GM15510 (cell line): ENCODE results near the gene CADM2.

Experiments used
- POLR2A ChIP-seq: IDR thresholded peaks from 3 replicates; pipeline ENCODE4 v1.6.1; 2011; ENCODE audit warnings: borderline replicate concordance; ENCODE audit not compliant: insufficient read length; ENCODE audit errors: extremely low read depth

CADM2 gene

DNA sequence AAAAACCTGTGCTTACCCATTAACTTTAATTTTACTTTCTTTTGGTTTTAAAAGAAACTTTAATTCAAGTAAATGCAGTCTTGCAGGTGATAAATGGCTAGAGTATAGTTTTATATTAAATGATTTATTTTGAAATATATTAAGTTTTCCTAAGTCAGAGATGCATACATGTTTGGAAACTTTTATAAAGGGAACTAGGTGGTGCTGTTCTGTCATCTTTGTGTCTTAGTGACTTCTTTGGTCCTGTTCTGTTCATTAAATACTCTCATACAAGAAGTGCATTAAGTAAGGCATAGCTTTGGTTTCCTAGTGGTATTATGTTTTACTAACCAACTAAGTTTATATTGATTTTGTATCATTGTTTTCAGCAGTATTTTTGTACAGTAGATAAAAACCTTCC lies 15.6 kb downstream of the CADM2 start:
- TF ChIP-seq POLR2A, result no peak

DNA sequence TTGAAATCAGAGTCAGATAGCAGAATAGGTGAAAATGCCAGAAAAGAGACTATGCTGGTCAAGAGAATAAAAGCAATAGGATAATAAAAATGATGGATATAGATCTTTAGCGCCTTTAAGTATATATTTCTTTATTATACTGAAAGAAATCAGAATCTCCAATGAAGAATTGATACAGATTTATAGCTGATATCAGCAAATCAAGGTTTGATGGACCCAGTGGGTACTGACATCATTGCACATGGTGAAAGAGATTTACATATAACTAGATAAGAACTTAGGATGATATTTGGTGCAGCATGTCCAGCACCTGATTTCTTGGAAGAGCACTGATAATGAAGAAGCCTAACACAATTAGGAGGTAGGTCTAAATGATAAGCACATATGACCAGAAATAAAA lies 18.2 kb downstream of the CADM2 start:
- no peak for TF ChIP-seq POLR2A

DNA sequence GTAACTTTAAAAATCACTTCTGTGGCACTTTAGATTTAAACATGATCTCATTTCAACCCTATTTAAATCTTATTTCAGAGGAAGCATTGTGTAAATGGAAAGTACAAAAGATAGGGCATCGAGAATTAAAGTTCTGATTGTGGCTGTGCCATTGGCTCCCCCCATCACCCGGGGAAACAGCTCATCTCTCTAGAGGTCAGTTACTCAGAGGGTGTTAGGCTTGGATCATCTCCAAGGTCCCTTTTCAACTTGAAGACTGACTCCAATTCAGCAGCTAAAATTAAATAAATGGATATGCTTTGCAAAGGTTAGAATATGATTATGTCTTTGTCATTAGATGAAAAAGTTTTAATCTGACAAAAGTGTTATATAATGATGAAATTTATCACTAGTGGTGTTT lies 20.1 kb downstream of the CADM2 start:
- TF ChIP-seq POLR2A, result no peak

DNA sequence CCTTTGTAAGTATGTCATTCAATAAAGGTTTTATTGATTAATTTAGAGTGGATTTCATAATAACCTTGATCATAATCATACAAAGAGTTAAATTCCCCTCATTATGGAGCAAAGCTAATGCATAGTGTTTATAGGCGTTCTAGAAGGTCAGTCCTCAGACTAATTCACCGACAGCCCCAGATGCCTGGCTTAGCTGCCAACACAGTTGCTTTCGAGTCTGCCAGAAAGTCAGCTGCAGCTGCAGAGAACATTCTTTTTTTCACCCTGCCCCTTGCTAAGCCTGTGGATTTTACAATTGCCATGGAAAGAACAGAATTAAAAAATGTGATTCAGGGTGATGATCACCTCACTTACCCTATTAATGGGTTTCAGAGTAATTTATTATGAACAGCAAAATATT lies 21.2 kb downstream of the CADM2 start:
- no peak for TF ChIP-seq POLR2A

DNA sequence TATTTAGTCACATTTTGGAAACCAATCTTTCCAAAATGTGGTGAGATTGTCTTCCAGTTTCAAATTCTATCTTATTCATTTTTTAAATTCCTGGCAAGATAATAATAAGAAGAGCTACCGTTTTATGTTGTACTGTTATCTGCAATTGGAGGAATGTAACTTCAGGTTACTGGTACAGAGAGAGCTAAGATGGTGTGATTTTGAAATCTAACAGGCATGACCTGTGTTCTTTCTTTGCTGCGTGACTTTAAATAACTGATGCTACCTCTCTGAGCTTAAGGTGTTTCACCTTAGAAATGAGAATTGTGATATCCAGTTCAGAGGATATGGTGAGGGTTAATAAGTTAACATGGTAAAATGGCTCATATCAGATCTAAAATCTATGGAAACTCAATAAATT lies 21.7 kb downstream of the CADM2 start:
- no peak for TF ChIP-seq POLR2A

DNA sequence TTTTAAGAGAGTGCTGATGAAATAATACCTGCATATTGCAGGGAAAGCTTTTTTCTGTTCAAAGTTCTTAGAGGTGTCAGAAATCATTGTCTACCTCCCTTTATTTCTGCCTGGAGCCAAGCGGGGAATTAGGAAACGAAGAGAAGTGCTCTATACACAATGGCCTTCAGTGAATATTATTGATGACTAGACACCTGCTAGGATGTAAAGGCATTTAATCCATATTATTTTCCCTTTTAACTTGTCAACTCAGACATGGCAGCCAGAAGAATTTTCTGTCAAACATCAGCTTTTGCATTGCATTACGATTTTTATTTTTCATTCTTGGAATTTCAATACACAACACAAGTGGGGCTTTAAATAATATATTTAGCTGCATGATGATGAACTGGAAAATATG lies 24.7 kb downstream of the CADM2 start:
- TF ChIP-seq POLR2A, result no peak

DNA sequence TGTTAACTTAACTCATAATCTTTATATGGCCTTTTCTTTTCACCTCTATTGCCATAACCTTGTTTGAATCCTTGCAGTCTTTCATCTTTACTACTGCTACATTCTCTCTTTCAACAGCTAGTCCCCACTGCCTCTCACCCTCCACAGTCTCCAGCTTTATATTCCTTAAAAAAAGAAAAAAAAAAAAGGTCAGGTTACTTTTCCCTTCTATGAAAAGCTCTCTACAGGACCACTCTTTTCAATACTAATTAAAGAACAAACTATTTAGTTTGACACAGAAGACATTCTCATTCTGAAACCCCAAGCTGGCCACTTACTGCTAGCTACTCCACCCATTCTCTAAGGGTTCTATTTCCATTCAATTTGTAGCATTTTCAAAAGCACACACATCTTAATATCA lies 25.6 kb downstream of the CADM2 start:
- TF ChIP-seq POLR2A, result no peak

DNA sequence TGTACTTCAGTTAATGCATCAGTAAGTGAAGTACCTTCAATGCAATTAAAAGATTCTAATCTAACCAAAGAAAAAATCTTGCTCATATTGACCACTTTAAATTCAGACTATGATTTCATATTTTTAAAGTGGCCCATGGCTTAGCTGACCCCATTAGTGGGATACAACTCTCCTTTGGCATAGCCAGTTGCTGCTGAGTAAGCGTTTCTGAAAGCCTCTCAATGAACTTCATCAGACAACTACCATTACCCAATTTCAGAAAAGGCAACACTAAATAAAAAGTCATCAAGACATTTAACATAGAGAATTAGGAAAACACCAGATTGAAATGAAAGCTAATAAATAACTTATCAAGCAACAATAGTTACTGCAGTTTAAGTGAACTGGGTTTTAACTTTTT lies 27.0 kb downstream of the CADM2 start:
- TF ChIP-seq POLR2A, result no peak

DNA sequence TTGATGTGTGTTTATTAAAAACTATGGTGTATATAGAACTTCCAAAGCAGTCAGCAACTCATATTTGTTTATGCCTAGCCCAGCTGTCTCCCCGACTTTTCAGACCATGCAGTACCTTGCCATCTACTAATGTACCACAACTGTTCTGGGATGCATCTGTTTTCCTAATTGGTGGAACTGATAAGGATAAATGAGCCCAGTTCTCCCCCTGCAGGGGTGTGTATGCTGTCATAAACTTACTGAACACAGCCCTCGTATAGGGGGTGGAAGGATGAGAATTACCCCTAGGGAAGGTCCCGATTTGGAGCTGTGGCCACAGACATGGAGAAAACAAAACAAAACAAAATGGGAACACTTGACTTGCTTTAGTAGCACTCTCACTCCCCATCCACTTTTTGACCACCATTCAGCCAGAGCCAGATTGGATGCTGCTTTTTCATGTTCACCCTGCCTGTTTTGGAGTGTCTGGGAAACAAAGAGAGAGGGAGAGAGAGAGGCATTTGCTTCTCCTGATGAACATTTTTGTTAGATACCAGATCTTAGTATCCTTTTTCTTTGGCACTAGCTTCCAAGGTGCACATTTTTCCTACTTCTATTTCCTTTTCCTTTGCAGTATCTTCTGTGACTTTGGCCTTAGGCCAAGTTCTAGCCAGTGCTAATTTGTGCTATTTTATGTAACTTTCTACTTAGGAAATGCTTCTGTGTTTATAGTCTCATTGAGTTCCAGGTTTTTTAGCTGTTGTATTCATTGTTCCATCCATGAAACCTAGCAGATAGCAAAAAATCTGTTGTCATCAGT lies 29.1 kb downstream of the CADM2 start:
- no peak for TF ChIP-seq POLR2A

DNA sequence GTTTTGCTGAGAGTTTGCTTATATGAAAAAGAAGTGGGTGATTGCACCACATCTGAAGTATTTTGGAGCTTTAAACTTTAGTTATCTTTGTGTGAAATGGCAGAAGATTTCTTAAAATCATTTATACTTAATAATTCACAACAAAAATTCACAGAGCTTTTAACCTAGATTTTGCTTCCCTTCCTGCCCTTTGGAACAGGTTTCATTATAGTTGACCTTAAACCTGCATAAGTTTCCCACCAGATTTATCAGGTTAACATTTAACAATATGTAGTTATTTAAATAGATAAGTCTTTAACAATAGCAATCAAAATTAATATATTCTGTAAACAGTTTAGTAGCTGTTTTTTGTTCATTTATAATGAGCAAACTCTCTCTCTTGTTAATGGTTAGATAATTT lies 30.3 kb downstream of the CADM2 start:
- TF ChIP-seq POLR2A, result no peak

DNA sequence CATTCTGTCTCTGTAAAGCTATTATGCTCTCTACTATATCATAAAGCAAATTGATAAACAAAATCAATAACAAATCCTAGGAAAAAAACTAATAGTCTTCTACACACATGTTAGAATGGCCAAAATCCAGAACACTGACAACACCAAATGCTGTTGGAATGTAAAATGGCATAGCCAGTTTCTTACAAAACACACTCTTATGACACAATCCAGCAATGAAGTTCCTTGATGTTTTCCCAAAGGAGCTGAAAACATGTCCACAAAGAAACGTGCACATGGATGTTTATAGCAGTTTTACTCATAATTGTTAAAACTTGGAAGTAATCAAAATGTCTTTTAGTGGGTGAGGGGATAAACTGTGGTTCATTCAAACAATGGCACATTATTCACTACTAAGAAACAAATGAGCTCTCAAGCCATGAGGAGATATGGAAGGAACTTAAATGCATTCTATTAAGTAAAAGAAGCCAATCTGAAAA lies 32.7 kb downstream of the CADM2 start:
- no peak for TF ChIP-seq POLR2A

DNA sequence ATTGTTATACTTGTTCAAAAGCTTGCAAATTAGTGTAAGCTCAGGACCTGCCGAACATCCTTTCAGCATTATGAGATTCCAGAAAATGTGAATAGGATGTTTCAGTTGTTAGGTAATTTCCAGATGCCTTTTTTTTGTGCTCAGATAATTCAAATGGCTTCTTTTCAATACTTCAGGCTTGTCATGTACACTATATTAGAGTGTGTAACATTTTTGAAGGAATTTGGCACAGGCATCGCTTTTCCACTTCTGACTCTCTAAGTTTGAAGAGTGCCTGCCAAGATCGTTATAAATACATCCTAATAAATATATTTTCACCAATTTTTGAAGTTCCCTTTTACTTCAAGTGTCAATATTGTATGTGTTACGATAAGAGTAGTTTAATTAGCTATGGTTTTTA lies 35.2 kb downstream of the CADM2 start:
- TF ChIP-seq POLR2A, result no peak

DNA sequence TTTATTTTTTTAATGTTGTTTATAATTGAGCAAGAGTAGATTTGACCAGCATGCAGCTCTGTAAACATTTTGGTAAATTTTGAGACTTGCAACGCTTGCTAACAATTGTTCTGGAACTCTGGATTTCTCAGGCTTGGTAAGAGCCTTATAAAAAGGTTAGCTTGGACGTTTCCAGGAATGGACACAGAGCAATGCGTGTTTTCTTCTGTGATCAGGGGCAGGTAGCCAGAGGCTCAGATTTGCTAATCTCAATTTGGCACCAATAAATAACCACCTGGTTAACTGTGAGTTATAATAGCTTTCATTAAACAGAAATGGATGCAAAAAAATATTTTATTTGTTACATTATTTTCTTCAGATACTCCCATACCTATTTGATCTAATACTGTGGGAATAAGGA lies 39.8 kb downstream of the CADM2 start:
- TF ChIP-seq POLR2A, result no peak

DNA sequence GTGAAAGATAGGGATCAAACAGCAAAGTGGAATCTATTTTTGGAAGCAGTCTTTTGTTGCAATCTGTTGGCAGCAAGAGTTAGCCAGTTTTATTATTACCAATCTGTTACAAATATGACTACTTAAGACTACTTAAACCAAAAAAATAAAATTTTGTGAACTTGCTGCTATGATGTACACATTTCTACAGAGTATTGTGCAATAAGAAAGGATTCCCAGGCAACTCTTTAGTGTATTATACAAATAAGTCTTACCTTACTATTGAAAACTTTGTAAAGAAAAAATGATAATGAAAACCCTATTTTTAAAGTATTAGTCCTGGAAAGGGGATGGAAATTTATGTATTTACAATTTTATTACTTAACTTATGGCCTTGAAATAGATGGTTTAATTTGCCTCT lies 44.7 kb downstream of the CADM2 start:
- no peak for TF ChIP-seq POLR2A

DNA sequence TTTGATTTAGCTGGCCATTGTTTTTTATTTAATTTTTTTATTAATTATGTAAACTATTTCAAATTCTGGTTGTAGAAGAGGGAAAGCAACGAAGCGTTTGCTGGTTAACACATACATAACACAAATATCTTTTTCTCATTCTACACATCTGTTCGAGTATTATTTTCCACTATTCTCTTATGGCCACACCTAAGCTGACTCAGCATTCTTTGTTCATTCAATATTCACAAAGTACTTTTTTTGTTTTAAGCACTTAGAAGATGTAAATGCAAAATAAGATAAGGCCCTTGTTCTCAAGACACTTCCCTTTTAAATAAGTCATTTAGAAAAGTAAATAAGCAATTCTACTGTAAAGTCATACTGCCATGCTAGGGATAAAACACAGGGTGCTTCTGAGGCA lies 45.4 kb downstream of the CADM2 start:
- no peak for TF ChIP-seq POLR2A

DNA sequence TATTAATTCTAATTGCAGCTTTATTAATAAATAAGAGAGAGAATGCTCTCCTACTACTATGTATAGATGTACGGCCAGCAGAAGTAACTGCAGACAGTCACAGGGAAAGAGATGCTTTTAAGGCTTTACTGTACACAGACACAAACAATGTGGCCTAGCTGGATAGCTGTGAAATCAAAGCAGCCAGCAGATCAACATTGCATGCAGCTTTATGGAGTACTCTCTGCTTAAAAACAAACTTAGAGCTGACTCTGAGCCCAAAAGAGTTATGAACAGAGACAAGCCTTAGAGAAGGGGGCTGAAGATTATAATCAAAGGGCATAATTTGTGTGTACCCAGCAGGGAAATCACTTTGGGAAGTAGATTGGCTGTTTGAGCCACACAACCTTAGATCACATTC lies 47.2 kb downstream of the CADM2 start:
- TF ChIP-seq POLR2A, result no peak
